ENCODE measurements around the gene CHST12.
"Not testable (repeated sequence)": the region's sequence is repeated elsewhere in the genome, so short reads cannot be mapped to it uniquely, and the experiment has no call there.

The CHST12 gene

GRCh38 chr7:2445898-2446555, 42.6 kb downstream of the CHST12 start:
- Mint-ChIP-seq H3K4me3 (no peak overlapping the region), H3K27me3 (no peaks in the 10 kb centered on the region), H3K36me3 (ENCODE audit: low read depth) (no peaks in the 10 kb centered on the region), H3K4me1 (ENCODE audit: low read depth) (no peaks in the 10 kb centered on the region), H3K9me3 (no peaks in the 10 kb centered on the region), H3K27ac (no peak overlapping the region)
- no peak for DNase-seq

- Mint-ChIP-seq H3K36me3 (ENCODE audit: low read depth) (no peaks in the 10 kb centered on the region), H3K27me3 (no peaks in the 10 kb centered on the region), H3K4me3 (no peak overlapping the region), H3K9me3 (no peaks in the 10 kb centered on the region), H3K27ac (no peak overlapping the region), H3K4me1 (ENCODE audit: low read depth) (peaks cover 2% of the 10 kb centered on the region)
- DNase-seq, result no peak
These were observed 43.3 kb downstream of the CHST12 start for GRCh38 chr7:2446676-2447075.

GRCh38 chr7:2450198-2451107, 47.0 kb downstream of the CHST12 start:
- DNase-seq, result no peak
- Mint-ChIP-seq H3K27me3 (no peaks in the 10 kb centered on the region), H3K4me1 (ENCODE audit: low read depth) (peaks cover 7% of the 10 kb centered on the region), H3K4me3 (no peak overlapping the region), H3K27ac (no peak overlapping the region), H3K9me3 (no peaks in the 10 kb centered on the region), H3K36me3 (ENCODE audit: low read depth) (no peaks in the 10 kb centered on the region)

- Mint-ChIP-seq H3K36me3 (ENCODE audit: low read depth) (no peaks in the 10 kb centered on the region), H3K9me3 (no peaks in the 10 kb centered on the region), H3K4me3 (peak overlapping the region; percentile 57), H3K27ac (no peak overlapping the region), H3K4me1 (ENCODE audit: low read depth) (peaks cover 7% of the 10 kb centered on the region), H3K27me3 (no peaks in the 10 kb centered on the region)
- DNase-seq, result peak; percentile 90
These were observed 48.0 kb downstream of the CHST12 start for GRCh38 chr7:2451171-2452073.

GRCh38 chr7:2452074-2452507, 48.7 kb downstream of the CHST12 start:
- peaks cover 7% of the 10 kb centered on the region for H3K4me1 Mint-ChIP-seq (ENCODE audit: low read depth)

GRCh38 chr7:2452643-2453270, 49.3 kb downstream of the CHST12 start:
- H3K4me3 Mint-ChIP-seq, result no peak overlapping the region
- no peak overlapping the region for H3K27ac Mint-ChIP-seq
- H3K9me3 Mint-ChIP-seq, result no peaks in the 10 kb centered on the region

More at GRCh38 chr7:2452074-2452507, 48.7 kb downstream of the CHST12 start:
- Mint-ChIP-seq H3K9me3 (no peaks in the 10 kb centered on the region), H3K4me3 (peak overlapping the region; percentile 57), H3K27ac (no peak overlapping the region), H3K27me3 (no peaks in the 10 kb centered on the region), H3K36me3 (ENCODE audit: low read depth) (no peaks in the 10 kb centered on the region)
- peak; percentile 42 for DNase-seq

GRCh38 chr7:2453849-2454248, 50.4 kb downstream of the CHST12 start:
- not testable (repeated sequence) for H3K27ac Mint-ChIP-seq

More at GRCh38 chr7:2452643-2453270, 49.3 kb downstream of the CHST12 start:
- Mint-ChIP-seq H3K27me3 (no peaks in the 10 kb centered on the region), H3K4me1 (ENCODE audit: low read depth) (peaks cover 7% of the 10 kb centered on the region), H3K36me3 (ENCODE audit: low read depth) (no peaks in the 10 kb centered on the region)
- DNase-seq, result no peak

GRCh38 chr7:2459674-2460073, 56.3 kb downstream of the CHST12 start:
- no peak overlapping the region for H3K27ac Mint-ChIP-seq
- H3K27me3 Mint-ChIP-seq, result no peaks in the 10 kb centered on the region
- H3K36me3 Mint-ChIP-seq (ENCODE audit: low read depth), result no peaks in the 10 kb centered on the region
- peaks cover 4% of the 10 kb centered on the region for H3K4me1 Mint-ChIP-seq (ENCODE audit: low read depth)
- no peak for DNase-seq
- no peaks in the 10 kb centered on the region for H3K9me3 Mint-ChIP-seq
- no peak overlapping the region for H3K4me3 Mint-ChIP-seq

More at GRCh38 chr7:2453849-2454248, 50.4 kb downstream of the CHST12 start:
- H3K9me3 Mint-ChIP-seq; H3K4me3 Mint-ChIP-seq; H3K36me3 Mint-ChIP-seq (ENCODE audit: low read depth); DNase-seq; H3K27me3 Mint-ChIP-seq: not testable (repeated sequence)
- H3K4me1 Mint-ChIP-seq (ENCODE audit: low read depth), result peaks cover 11% of the 10 kb centered on the region

GRCh38 chr7:2460188-2460587, 56.8 kb downstream of the CHST12 start:
- Mint-ChIP-seq H3K27ac (no peak overlapping the region), H3K27me3 (no peaks in the 10 kb centered on the region), H3K4me1 (ENCODE audit: low read depth) (peaks cover 4% of the 10 kb centered on the region), H3K36me3 (ENCODE audit: low read depth) (no peaks in the 10 kb centered on the region), H3K9me3 (no peaks in the 10 kb centered on the region), H3K4me3 (no peak overlapping the region)
- DNase-seq, result no peak

GRCh38 chr7:2460641-2461040, 57.2 kb downstream of the CHST12 start:
- DNase-seq, result no peak
- Mint-ChIP-seq H3K36me3 (ENCODE audit: low read depth) (no peaks in the 10 kb centered on the region), H3K9me3 (no peaks in the 10 kb centered on the region), H3K4me3 (no peak overlapping the region), H3K4me1 (ENCODE audit: low read depth) (peaks cover 4% of the 10 kb centered on the region), H3K27me3 (no peaks in the 10 kb centered on the region), H3K27ac (no peak overlapping the region)

GRCh38 chr7:2461268-2462026, 58.0 kb downstream of the CHST12 start:
- no peak for DNase-seq
- Mint-ChIP-seq H3K4me3 (no peak overlapping the region), H3K9me3 (no peaks in the 10 kb centered on the region), H3K36me3 (ENCODE audit: low read depth) (no peaks in the 10 kb centered on the region), H3K4me1 (ENCODE audit: low read depth) (peaks cover 4% of the 10 kb centered on the region), H3K27me3 (no peaks in the 10 kb centered on the region), H3K27ac (no peak overlapping the region)

- Mint-ChIP-seq H3K4me3 (no peak overlapping the region), H3K36me3 (ENCODE audit: low read depth) (no peaks in the 10 kb centered on the region), H3K9me3 (no peaks in the 10 kb centered on the region), H3K27ac (no peak overlapping the region), H3K4me1 (ENCODE audit: low read depth) (peaks cover 4% of the 10 kb centered on the region), H3K27me3 (no peaks in the 10 kb centered on the region)
- no peak for DNase-seq
These were observed 59.3 kb downstream of the CHST12 start for GRCh38 chr7:2462731-2463130.

GRCh38 chr7:2465928-2466327, 62.5 kb downstream of the CHST12 start:
- no peaks in the 10 kb centered on the region for H3K9me3 Mint-ChIP-seq
- H3K4me1 Mint-ChIP-seq (ENCODE audit: low read depth), result peaks cover 3% of the 10 kb centered on the region
- H3K36me3 Mint-ChIP-seq (ENCODE audit: low read depth), result no peaks in the 10 kb centered on the region
- no peak for DNase-seq
- H3K27ac Mint-ChIP-seq, result no peak overlapping the region
- peaks cover 16% of the 10 kb centered on the region for H3K27me3 Mint-ChIP-seq
- H3K4me3 Mint-ChIP-seq, result no peak overlapping the region

Data from activated T-cell treated with anti-CD3 and anti-CD28 coated beads, Interleukin-2, amount 50 U/mL, for 24 hours (primary cell).